Chondrocyte (in vitro differentiated cells): ENCODE data around the gene PLEKHH3. TPM values are rescaled to one million over a fixed set of nuclear protein-coding genes. Genes with fewer than 3 reads are reported as not detected.

Source experiments
- DNase-seq: peaks from one replicate; pipeline ENCODE4 v3.0.0; 2021; ENCODE audit warnings: mixed read lengths, low spot score
- H3K27ac Mint-ChIP-seq: one replicate; pipeline ENCODE4 v1.8.0; 2021; ENCODE audit warnings: mild to moderate bottlenecking, moderate library complexity, mixed read lengths; ENCODE audit not compliant: unreplicated experiment
- H3K27me3 Mint-ChIP-seq: 2 replicates; pipeline ENCODE4 v1.8.0; 2021; ENCODE audit warnings: low read depth, mixed read lengths
- H3K36me3 Mint-ChIP-seq: 2 replicates; pipeline ENCODE4 v1.8.0; 2021; ENCODE audit warnings: low read depth, mixed read lengths
- H3K4me1 Mint-ChIP-seq: 2 replicates; pipeline ENCODE4 v1.8.0; 2021; ENCODE audit warnings: low read depth, mild to moderate bottlenecking, mixed read lengths
- H3K4me3 Mint-ChIP-seq: one replicate; pipeline ENCODE4 v1.8.0; 2021; ENCODE audit warnings: mild to moderate bottlenecking, moderate library complexity, mixed read lengths; ENCODE audit not compliant: unreplicated experiment
- H3K9me3 Mint-ChIP-seq: 2 replicates; pipeline ENCODE4 v1.8.0; 2021; ENCODE audit warnings: low read depth, mixed read lengths
- CTCF ChIP-seq: fragments of 200-600 bp; sonication (generic); IDR thresholded peaks from 2 replicates; pipeline ENCODE4 v1.5.0; 2021; ENCODE audit warnings: antibody characterized with exemption, mild to moderate bottlenecking, moderate library complexity
- total RNA-seq: library from RNA; stranded (reverse); gene quantifications from 3 replicates; pipeline ENCODE4 v1.2.1, GENCODE V29; 2021

Gene PLEKHH3
- total RNA-seq, 1 donor from 2014 or later, result 41.5 TPM

GRCh38 chr17:42702446-42702845 lies 25.7 kb upstream of the PLEKHH3 start:
- Mint-ChIP-seq H3K27ac (no peak overlapping the region), H3K36me3 (peaks cover 30% of the 10 kb centered on the region), H3K4me1 (peaks cover 4% of the 10 kb centered on the region), H3K4me3 (no peak overlapping the region), H3K9me3 (no peaks in the 10 kb centered on the region), H3K27me3 (no peaks in the 10 kb centered on the region)
- TF ChIP-seq CTCF, result no peak
- no peak for DNase-seq

GRCh38 chr17:42700586-42701289 lies 23.9 kb upstream of the PLEKHH3 start:
- Mint-ChIP-seq H3K4me3 (no peak overlapping the region), H3K9me3 (no peaks in the 10 kb centered on the region), H3K4me1 (peaks cover 4% of the 10 kb centered on the region), H3K36me3 (peaks cover 27% of the 10 kb centered on the region), H3K27ac (no peak overlapping the region), H3K27me3 (no peaks in the 10 kb centered on the region)
- no peak for DNase-seq
- no peak for TF ChIP-seq CTCF

- no peak for TF ChIP-seq CTCF
- Mint-ChIP-seq H3K4me3 (no peak overlapping the region), H3K27ac (no peak overlapping the region), H3K9me3 (no peaks in the 10 kb centered on the region), H3K36me3 (peaks cover 22% of the 10 kb centered on the region), H3K4me1 (peaks cover 4% of the 10 kb centered on the region), H3K27me3 (no peaks in the 10 kb centered on the region)
- no peak for DNase-seq
Observed at GRCh38 chr17:42699415-42699740, 22.6 kb upstream of the PLEKHH3 start.

GRCh38 chr17:42698736-42699414 lies 22.1 kb upstream of the PLEKHH3 start:
- TF ChIP-seq CTCF, result no peak
- no peak for DNase-seq
- H3K9me3 Mint-ChIP-seq, result no peaks in the 10 kb centered on the region
- H3K36me3 Mint-ChIP-seq, result peaks cover 19% of the 10 kb centered on the region
- H3K27ac Mint-ChIP-seq, result no peak overlapping the region
- no peaks in the 10 kb centered on the region for H3K27me3 Mint-ChIP-seq
- H3K4me1 Mint-ChIP-seq, result peaks cover 4% of the 10 kb centered on the region
- H3K4me3 Mint-ChIP-seq, result no peak overlapping the region

- Mint-ChIP-seq H3K4me3 (no peak overlapping the region), H3K27ac (no peak overlapping the region), H3K4me1 (peaks cover 4% of the 10 kb centered on the region), H3K36me3 (peaks cover 13% of the 10 kb centered on the region), H3K9me3 (no peaks in the 10 kb centered on the region), H3K27me3 (no peaks in the 10 kb centered on the region)
- DNase-seq, result no peak
- TF ChIP-seq CTCF, result no peak
Observed at GRCh38 chr17:42697108-42697811, 20.5 kb upstream of the PLEKHH3 start.
